Measurements from ENCODE around the gene ABI3BP. TPM values are rescaled to one million over a fixed set of nuclear protein-coding genes. Genes with fewer than 3 reads are reported as not detected.

ABI3BP gene
- total RNA-seq, 1 experiment from 2014 or later: 0.74 TPM

- Mint-ChIP-seq H3K4me3 (no peak overlapping the region), H3K9me3 (no peaks in the 10 kb centered on the region), H3K36me3 (no peaks in the 10 kb centered on the region), H3K4me1 (no peaks in the 10 kb centered on the region), H3K27ac (no peak overlapping the region), H3K27me3 (ENCODE audit: low read depth) (peaks cover 49% of the 10 kb centered on the region)
- POLR2A ChIA-PET: no interaction called here
- DNase-seq (ENCODE audit: low spot score) (no peak), ATAC-seq (no peak)
- TF ChIP-seq ATF3 (CRISPR knock-in tag; conservative IDR thresholded peaks at IDR 0.05): no peak
- no peak for TF ChIP-seq SOX15 (CRISPR knock-in tag; IDR thresholded peaks at IDR 0.05)
- no peak for TF ChIP-seq CDX4 (CRISPR knock-in tag; IDR thresholded peaks at IDR 0.05; ENCODE audit: borderline replicate concordance)
- no peak for TF ChIP-seq NFYB (CRISPR knock-in tag; conservative IDR thresholded peaks at IDR 0.05; ENCODE audit: low read depth)
- no peak for TF ChIP-seq TCF7 (CRISPR knock-in tag; IDR thresholded peaks at IDR 0.05; ENCODE audit: low read depth)
- TF ChIP-seq ZNF232 (CRISPR knock-in tag; IDR thresholded peaks at IDR 0.05): no peak
- TF ChIP-seq ZBTB43 (CRISPR knock-in tag; IDR thresholded peaks at IDR 0.05): no peak
- no peak for TF ChIP-seq SP1 (CRISPR knock-in tag; conservative IDR thresholded peaks at IDR 0.05)
- no peak for TF ChIP-seq NFE2L1 (CRISPR knock-in tag; IDR thresholded peaks at IDR 0.05)
- no peak for TF ChIP-seq ELF4 (CRISPR knock-in tag; IDR thresholded peaks at IDR 0.05; ENCODE audit: low read depth)
- no peak for TF ChIP-seq MXD4 (CRISPR knock-in tag; IDR thresholded peaks at IDR 0.05; ENCODE audit: borderline replicate concordance)
- TF ChIP-seq ZNF423 (CRISPR knock-in tag; IDR thresholded peaks at IDR 0.05): no peak
- TF ChIP-seq ZNF416 (CRISPR knock-in tag; IDR thresholded peaks at IDR 0.05): no peak
- no peak for TF ChIP-seq E2F4 (CRISPR knock-in tag; IDR thresholded peaks at IDR 0.05; ENCODE audit: borderline replicate concordance, low read depth)
- CTCF ChIA-PET: no interaction called here
These were observed 290.9 kb downstream of the ABI3BP start for GRCh38 chr3:100702082-100702979.

GRCh38 chr3:100700708-100701107, 292.5 kb downstream of the ABI3BP start:
- ChIA-PET POLR2A (no interaction called here), CTCF (no interaction called here)
- Mint-ChIP-seq H3K9me3 (no peaks in the 10 kb centered on the region), H3K27me3 (ENCODE audit: low read depth) (peaks cover 33% of the 10 kb centered on the region), H3K4me1 (no peaks in the 10 kb centered on the region), H3K4me3 (no peak overlapping the region), H3K36me3 (no peaks in the 10 kb centered on the region), H3K27ac (no peak overlapping the region)
- TF ChIP-seq ZNF512 (CRISPR knock-in tag; IDR thresholded peaks at IDR 0.05; ENCODE audit: borderline replicate concordance) (no peak), FOXJ3 (CRISPR knock-in tag; IDR thresholded peaks at IDR 0.05; ENCODE audit: borderline replicate concordance) (no peak)
- no peak for DNase-seq (ENCODE audit: low spot score)
- ATAC-seq: no peak
